HG03135 (cell line): ENCODE results near the gene JPH3.
"Not testable (repeated sequence)": the region's sequence is repeated elsewhere in the genome, so short reads cannot be mapped to it uniquely, and the experiment has no call there.

Experiments used
- ATAC-seq: cut with Tn5 transposase; IDR thresholded peaks from one replicate; pipeline ENCODE4 v1.9.1; 2021; ENCODE audit warnings: mild to moderate bottlenecking, moderate library complexity; ENCODE audit not compliant: unreplicated experiment

JPH3 gene

DNA sequence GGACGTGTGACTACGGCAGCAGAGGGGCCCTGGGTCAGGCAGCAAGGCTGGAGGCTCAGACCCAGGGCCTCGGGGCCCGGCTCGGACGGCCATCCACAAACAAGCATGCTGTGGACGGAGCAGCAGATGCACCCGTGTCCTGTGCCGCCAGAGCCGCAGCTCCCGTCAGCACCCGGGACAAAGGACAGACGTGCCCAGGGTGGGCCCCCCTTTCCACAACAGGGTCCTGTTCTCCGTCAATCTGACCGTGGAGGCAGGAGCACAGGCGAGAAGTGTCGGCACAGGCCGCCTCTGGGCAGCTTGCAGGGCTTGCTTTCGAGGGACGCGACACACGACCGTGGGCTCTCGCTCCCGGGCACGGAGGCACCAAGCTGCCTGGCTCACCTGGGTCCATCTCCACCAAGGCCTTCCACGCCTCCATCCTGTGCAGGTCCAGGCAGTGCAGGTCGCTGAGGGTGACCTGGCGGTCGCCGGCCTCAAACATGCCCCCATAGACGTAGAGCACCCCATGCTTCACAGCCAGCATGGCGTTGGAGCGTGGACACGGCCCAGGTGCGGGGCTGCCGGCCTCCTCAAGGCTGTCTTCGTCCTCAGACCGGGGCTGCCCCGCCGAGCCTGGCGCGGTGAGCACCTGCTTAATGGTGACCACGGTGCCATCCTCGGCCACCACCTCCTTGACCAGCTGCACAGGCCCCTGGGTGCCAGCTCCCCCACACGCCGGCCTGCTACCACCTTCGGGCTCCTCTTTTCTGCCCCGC lies 106.8 kb downstream of the JPH3 start:
- no peak for ATAC-seq

DNA sequence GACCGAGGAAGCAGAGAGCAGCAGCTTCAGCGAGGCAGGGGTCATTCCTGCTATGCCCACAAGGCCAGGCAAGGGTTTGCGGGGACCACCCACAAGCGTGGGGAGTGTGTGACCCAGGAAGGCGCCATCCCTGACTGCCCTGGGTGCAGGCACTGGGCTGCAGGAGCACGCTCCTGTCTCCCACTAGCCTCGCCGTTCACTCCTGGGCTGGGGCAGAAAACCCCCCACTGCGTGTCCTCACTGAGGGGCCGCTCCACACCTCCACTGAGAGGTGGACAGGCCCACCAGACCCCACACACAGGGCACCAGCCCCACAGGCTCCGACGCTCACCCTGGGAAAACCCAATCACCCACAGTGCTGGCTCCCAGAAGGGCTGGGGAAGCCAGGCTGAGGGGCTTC lies 107.4 kb downstream of the JPH3 start:
- no peak for ATAC-seq

DNA sequence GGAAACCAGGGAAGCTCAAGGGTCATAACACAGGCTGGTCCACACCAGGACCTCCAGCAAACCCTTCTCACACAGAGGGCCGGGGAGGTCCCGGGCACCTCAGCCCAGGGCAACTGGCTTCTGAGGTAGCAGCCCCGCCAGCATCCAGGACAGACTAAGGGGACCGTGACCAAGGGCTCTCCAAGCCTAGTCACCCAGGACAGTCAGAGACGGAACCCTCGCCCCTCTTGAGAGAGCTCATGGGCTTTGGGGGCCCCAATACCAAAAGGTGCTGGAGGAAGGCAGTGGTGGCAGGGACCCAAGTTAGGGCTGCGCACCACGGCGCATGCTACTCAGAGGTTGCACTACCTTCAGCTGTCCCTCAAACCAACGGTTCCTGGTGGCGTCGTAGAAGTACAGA lies 108.6 kb downstream of the JPH3 start:
- ATAC-seq, result no peak

DNA sequence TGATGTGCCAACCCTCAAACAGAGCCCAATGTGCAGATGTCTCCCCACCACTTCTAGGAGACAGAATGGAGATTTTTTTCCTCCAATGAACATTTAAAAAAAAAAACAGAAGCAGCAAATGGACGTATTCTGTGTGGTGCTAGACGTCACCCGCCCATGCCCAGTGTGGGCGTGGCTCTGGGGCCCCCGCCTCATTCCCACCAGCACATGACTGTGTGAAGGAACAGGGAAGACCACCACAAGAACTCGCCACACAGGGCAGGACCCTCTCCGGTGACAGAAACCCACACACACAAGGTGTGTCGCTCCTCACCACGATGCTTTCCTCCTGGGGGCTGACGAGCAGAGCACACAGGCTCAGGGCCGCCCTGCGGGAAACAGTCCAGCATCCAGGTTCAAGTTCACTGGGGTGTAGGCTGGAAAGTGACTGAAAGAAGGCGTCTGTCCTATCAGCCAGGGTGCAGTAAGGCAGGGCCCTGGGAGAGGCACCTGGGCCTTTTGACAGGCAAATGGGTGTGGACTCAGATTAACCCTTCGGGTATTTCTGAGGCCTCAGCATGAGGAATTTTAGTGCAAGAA lies 110.0 kb downstream of the JPH3 start:
- no peak for ATAC-seq

DNA sequence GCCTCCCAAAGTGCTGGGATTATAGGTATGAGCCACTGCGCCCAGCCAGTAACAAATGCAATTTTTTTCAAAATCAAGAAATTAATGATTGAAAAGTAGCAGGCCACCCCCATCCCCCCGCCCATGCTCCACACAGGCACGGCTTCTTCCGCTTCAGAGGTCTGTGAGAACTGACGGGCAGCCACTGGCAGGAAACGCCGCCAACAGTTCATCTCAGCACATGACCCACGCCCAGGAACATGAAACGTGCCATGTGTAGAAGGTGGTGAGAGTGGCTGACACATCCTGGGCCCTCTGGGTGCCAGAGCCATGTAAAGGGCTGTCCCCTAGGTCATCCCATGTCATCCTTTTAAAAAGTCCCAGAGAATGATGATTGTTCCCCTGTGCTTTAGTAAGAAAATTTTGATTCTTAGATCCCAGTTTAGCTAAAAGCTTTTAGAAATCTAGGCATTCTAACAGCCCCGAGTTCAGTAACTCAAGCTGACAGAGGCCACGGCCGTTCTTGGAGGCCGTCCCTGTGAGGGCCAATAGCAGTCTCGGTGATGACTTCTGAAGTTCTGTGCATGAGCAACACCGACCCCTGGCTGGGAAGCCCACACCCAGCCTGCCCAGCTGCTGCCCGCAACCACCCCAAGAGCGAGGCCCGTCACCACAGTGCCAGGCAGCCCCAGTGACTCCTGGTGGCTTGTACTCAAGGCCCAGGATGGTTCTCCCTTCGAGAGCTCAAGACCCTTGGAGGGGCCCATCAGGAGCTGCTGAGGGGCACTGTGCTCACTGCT lies 111.3 kb downstream of the JPH3 start:
- no peak for ATAC-seq

DNA sequence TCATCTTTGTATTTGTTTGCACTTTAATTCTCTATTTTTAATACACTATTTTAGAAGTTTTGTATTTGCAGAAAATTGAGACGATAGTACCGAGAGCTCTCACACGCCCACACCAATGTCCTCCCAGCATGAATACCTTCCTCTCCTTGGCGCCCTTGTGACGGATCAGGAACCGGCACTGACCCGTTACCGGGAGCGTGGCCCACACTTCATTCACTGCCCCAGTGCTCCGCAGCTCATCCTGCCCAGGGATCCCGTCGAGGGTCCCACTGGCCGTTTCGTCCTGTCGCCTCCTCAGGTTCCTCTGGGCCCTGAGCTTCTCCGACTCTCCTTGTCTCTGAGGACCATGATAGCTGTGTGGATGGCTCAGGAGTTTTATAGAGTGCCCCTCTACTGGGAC lies 112.9 kb downstream of the JPH3 start:
- no peak for ATAC-seq

DNA sequence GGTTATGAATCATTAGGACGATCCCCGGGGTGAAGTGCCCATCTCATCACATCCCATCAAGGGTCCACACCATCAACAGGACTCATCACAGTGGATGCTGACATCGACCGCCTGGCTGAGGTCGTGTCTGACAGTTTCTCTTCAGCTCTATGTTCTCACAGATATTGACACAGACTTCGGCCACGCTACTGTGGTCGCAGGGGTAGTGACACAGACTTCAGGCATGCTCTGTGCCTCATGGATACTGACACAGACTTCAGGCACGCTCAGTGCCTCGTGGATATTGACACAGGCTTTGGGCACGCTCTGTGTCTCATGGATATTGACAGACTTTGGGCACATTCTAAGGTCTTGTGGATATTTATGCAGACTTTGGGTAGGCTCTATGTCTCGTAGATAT lies 113.3 kb downstream of the JPH3 start:
- ATAC-seq, result no peak

DNA sequence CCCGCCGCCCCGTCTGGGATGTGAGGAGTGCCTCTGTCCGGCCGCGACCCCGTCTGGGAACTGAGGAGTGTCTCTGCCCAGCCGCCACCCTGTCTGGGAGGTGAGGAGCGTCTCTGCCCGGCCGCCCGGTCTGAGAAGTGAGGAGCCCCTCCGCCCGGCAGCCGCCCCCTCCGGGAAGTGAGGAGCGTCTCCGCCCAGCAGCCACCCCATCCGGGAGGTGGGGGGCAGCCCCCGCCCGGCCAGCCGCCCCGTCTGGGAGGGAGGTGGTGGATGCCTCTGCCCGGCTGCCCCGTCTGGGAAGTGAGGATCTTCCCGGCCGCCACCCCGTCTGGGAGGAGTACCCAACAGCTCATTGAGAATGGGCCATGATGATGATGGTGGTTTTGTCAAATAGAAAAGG lies 116.5 kb downstream of the JPH3 start:
- not testable (repeated sequence) for ATAC-seq

DNA sequence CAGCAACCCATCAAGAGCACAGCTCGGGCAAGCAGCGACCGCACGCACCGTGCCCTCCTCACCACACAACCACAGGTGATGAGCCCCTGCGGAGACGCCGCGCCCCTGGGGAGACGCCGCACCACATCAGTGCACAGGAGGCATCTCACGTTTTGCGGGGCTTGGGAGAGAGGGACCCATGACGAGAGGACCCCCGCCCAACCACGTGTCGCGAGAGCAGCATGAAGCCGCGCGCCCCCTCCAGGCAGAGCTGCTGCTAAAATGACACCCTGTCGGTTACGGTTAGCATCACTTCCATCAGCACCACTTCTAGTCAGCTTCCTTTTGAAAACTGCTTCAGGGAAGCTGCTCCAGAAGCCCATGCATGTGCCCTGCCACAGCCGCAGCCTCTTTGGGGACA lies 118.1 kb downstream of the JPH3 start:
- no peak for ATAC-seq

DNA sequence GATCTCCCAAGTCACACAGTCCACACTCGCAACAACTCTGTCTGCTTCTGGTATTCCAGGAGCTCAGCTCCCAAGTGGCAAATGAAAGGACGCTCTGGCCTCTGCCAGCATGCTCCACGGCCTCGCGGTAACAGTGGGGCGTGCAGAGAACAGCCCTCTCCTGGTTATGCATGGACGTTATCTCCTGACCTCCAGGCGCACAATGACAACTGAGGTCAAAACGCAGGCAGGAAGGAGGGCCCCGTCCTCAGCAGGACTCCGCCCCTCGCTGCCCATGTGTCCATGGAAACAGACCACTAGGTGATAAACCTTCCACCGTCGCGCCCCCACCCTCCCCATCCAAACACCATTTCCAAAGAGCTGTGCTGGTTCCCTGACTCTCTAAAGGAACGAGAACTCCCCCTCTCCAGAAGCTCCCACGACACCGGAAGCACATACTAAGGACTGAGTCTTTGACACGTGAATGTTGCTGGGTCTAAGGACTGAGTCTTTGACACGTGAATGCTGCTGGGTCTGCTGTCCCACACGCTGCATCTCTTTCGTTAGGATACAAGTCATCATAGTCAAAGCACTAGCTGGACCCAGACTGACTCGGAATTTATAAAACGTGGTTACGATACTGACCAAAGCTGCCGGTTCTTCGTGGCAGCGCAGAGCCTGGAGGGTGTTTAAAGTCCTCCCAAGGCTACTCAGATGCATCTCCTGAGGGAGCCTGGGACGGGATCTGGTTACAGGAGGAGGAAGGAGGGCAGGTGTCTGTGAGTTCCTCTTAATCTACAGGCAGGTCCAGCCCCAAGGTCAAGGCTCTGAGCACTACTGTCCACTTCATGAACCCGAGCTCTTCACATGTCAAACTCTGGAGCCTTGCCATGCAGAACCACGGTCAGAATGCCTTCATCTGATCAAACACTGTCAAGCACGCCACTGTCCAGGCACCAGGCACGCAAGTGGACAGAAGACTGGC lies 119.6 kb downstream of the JPH3 start:
- no peak for ATAC-seq

DNA sequence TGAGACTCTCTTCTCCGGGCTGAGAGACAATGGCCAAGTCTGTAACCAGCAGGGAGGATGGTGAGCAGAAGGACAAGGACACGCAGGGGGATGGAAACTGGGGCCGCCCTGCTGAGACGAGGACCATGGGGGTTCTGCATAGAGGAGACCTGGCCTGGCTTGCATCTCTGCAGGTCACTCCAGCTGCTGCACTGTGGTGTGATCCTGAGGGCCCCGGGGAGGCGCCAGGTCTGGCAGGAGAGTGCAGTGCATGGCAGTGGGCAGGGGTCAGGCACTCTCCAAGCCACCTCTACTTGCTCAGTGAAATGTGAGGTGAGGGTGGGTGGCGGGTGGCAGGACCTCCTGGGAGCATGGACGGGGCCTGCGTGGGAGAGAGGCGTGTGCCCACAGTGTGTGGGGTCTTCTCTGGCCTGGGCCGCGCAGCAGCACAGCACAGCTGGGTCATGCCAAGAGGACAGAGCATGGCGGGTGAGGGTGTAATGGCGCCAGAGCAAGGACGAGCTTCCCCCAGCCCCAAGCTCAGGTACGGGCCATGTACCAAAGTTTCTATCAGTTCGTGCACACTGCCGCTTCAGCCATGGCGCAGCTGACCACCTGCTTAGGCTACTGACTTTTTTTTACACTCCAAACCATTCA lies 120.4 kb downstream of the JPH3 start:
- ATAC-seq, result no peak

DNA sequence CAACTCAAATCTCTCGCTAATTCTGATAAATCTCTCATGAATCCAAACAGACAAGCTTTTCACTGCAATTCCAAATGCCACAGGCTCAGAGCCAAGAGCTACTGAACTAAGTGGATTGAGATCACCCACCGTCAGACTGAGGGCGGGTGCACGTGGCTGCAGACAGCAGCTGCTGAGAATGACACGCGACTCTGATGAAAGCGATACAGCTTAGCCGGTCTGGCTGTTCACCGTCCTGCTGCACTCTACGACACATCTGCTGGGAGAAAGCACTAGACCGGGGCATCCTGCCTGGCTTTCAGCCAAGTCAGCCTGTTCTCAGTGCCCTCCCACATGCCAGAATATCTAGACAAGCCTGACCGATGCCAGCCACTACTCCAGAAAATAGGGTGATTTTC lies 120.9 kb downstream of the JPH3 start:
- no peak for ATAC-seq

DNA sequence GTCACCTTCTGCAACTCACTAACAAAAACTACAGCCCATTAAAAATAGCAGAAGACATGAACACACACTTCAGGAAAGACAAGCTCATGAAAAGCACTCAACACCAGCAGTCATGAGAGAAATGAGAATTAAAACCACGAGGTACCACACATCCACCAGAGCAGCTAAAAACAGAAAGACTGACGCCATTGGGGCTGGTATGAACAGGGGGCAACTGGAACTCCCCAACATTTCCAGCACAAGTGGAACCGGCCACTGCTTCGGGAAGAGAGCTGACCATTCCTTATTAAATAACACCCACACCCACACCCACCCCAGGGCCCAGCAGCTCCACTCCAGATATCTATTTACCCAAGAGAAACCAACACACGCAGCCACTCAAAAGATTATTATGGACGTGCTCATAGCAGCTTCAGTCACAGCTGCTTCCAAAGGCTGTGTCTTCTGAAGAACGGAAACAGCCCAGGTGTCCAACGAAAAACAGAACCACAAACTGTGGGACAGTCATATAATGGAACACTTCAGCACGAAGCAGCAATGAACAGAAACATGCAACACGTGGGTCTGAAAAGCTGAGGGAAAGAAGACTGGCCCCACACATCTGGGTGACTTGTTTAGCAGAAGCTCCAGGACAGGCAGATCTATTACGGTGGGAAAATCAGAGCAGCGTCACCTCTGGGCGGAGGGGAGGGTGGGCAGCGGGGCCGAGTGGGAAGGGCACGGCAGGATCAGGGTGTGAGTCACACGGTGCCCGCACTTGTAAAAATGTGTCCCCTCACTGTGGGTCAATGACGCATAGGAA lies 122.4 kb downstream of the JPH3 start:
- ATAC-seq, result no peak

DNA sequence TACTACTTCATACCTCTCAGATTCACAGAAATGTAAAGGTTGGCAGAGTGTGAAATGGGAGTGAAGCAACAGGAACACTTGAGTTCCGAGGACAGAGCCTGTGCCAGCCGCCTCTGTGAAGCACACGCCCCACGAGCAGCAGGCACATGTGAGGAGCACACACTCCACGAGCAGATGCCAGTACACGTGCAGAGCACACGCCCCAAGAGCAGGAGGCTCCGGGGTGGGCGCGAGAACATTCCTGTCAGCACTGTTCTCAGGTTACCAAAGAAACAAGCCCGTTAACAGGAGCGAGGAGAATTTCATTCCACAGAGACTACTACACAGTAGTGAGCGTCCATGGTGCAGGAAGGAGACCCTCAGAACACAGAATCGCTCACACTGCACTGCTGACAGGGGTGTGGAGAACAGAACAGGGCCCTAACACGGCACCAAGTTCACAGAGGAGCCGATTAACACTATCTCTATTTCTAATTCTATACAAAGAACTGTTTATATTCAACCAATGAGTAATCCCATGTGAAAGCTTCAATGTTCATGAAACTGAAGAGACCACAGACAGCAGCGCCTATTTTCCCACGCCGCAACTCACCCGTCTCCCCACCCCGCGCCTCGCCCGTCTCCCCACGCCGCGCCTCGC lies 123.4 kb downstream of the JPH3 start:
- no peak for ATAC-seq

DNA sequence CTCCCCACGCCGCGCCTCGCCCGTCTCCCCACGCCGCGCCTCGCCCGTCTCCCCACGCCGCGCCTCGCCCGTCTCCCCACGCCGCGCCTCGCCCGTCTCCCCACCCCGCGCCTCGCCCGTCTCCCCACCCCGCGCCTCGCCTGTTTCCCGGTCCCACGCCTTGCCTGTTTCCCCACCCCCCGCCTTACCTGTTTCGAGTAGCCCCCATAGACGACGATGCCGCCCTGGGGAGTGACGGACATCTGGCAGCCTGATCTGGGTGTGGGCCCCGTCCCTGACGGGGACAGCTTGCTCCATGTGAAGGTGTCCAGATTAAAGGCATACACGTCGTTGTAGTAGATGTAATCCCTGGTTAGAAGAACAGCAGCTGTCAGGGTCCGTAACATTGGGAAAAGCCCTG lies 124.3 kb downstream of the JPH3 start:
- not testable (repeated sequence) for ATAC-seq

DNA sequence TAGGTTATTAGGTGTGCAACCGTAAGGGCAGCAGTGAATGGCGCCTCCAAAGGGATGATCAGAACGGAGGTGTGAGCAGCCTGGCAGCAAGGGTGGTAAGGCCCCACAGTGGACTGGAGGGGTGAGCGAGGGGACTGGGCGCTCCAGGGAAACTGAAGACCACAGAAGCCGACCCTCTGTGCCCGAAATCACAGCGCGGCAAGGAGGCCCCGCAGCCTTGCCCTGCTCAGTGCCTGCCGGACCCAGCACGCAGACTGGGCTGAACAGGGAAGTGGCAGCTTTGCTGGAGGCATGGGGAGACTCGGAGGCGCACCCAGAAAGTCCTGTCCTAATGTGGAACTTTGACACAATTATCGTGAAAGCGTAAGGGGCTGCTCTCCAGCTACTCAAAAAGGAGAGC lies 125.0 kb downstream of the JPH3 start:
- ATAC-seq, result no peak

DNA sequence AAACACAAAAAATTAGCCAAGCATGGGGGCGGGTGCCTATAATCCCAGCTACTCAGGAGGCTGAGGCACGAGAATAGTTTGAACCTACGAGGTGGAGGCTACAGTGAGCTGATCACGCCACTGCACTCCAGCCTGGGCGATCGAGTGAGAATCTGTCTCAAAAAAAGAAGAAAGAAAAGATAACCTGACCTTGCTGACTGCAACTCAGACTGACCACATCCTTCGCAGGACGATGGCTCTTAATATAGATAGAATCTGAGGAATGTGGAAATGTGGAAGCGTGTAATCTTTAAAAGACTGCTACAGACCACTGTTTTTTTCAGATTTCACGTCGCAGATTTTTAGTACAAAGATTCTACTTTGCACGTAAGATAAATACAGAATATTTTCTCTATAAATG lies 125.7 kb downstream of the JPH3 start:
- ATAC-seq, result no peak

DNA sequence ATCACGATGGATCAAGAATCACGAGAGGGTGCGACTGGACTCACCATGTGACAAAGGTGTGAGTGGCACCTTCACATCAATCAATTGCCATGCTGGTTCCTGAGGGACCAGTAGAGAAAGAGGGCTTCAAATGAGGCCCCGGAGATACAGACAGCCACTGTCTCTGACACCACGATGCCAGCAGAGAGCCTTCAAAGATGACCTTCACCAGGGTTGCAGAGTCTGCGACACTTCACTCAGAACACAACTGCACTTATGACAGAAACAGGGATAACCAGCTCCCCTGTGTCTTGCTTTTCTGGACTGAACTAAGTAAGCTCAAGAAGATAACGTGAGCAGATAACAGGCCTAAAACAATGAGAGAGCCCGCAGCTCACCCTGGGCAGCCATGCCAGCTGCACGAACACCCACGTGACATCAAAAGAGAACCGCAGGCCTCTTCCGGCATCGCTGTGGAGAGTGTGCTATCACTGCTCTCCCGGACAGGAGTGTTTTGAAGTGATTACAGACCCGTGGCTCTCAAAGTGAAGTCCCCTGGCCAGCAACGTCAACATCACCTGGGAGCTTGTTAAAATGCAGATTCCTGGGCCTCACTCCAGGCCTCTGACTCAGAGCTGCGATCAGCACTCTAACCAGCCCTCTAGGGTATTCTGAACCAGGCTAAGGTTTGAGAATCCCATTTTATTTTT lies 127.1 kb downstream of the JPH3 start:
- no peak for ATAC-seq

DNA sequence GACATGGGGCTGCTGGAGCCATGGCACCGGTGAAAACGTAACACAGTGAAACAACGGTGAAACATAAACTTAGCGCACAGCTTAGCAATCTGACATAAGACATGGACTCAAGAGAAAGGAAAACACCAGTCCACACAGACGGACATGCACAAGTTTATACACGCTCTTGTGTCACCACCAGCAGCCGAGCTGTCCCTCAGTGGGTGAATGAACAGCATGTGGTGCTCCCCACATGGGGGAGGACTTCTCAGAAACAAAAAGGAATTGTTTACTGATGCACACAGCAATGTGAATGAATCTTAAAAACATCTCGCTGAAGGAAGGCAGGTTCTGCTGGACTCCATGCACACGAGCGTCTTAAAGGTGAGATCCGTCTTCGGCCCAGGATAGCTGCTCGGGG lies 129.3 kb downstream of the JPH3 start:
- no peak for ATAC-seq
